ENCODE results near the gene ITPKC. TPM values are rescaled to one million over a fixed set of nuclear protein-coding genes. Genes with fewer than 3 reads are reported as not detected.

The ITPKC gene
- total and polyA plus RNA-seq, 4 donors, result 11.1 to 25.7 (median 18.9) TPM

- no peak for ATAC-seq (ENCODE audit: low FRiP score)
Observed at GRCh38 chr19:40744554-40745401, 27.9 kb downstream of the ITPKC start.

GRCh38 chr19:40745402-40745780, 28.5 kb downstream of the ITPKC start:
- WGBS, 2 donors, result 76 to 77% methylated on average over 7 of the region's 7 CpGs
- Histone ChIP-seq H3K36me3 (ENCODE audit: control insufficient read depth in 1 of 2, insufficient read depth in 2 of 2, low read length in 1 of 2) (no peaks in the 10 kb centered on the region), H3K9me3 (ENCODE audit: control insufficient read depth, low read length) (no peaks in the 10 kb centered on the region), H3K4me1 (ENCODE audit: control insufficient read depth in 1 of 2, insufficient read depth in 2 of 2, low read length in 2 of 2) (no peaks in the 10 kb centered on the region), H3K27me3 (ENCODE audit: control insufficient read depth in 1 of 2, insufficient read depth in 2 of 2, low read length in 1 of 2) (no peaks in the 10 kb centered on the region), H3K4me3 (ENCODE audit: low read length in 2 of 2) (no peak overlapping the region), H3K27ac (ENCODE audit: low read depth in 1 of 2, low read length in 2 of 2) (peak overlapping the region in 1 of 2 donors; percentile 6)
- ATAC-seq (ENCODE audit: low FRiP score) (no peak), DNase-seq (no peak)
- intact Hi-C loops (cut with DNase I), result no loop called here

More at GRCh38 chr19:40744554-40745401, 27.9 kb downstream of the ITPKC start:
- Histone ChIP-seq H3K27ac (ENCODE audit: low read depth in 1 of 2, low read length in 2 of 2) (peak overlapping the region in 1 of 2 donors; percentile 6), H3K4me3 (ENCODE audit: low read length in 2 of 2) (no peak overlapping the region), H3K4me1 (ENCODE audit: control insufficient read depth in 1 of 2, insufficient read depth in 2 of 2, low read length in 2 of 2) (no peaks in the 10 kb centered on the region), H3K27me3 (ENCODE audit: control insufficient read depth in 1 of 2, insufficient read depth in 2 of 2, low read length in 1 of 2) (no peaks in the 10 kb centered on the region), H3K9me3 (ENCODE audit: control insufficient read depth, low read length) (no peaks in the 10 kb centered on the region), H3K36me3 (ENCODE audit: control insufficient read depth in 1 of 2, insufficient read depth in 2 of 2, low read length in 1 of 2) (no peaks in the 10 kb centered on the region)
- WGBS, 2 donors, result 65 to 73% methylated on average over 17 of the region's 17 CpGs
- no peak for DNase-seq
- intact Hi-C loops (cut with DNase I), result no loop called here

GRCh38 chr19:40747536-40747935, 30.6 kb downstream of the ITPKC start:
- ATAC-seq (ENCODE audit: low FRiP score) (no peak), DNase-seq (no peak)
- intact Hi-C loops (cut with DNase I), result no loop called here
- Histone ChIP-seq H3K27me3 (ENCODE audit: control insufficient read depth in 1 of 2, insufficient read depth in 2 of 2, low read length in 1 of 2) (no peaks in the 10 kb centered on the region), H3K27ac (ENCODE audit: low read depth in 1 of 2, low read length in 2 of 2) (no peak overlapping the region), H3K9me3 (ENCODE audit: control insufficient read depth, low read length) (no peaks in the 10 kb centered on the region), H3K36me3 (ENCODE audit: control insufficient read depth in 1 of 2, insufficient read depth in 2 of 2, low read length in 1 of 2) (no peaks in the 10 kb centered on the region), H3K4me3 (ENCODE audit: low read length in 2 of 2) (no peak overlapping the region), H3K4me1 (ENCODE audit: control insufficient read depth in 1 of 2, insufficient read depth in 2 of 2, low read length in 2 of 2) (no peaks in the 10 kb centered on the region)
- 94 to 97% methylated on average over 7 of the region's 7 CpGs for WGBS, 2 donors

- Histone ChIP-seq H3K27me3 (ENCODE audit: control insufficient read depth in 1 of 2, insufficient read depth in 2 of 2, low read length in 1 of 2) (no peaks in the 10 kb centered on the region), H3K9me3 (ENCODE audit: control insufficient read depth, low read length) (no peaks in the 10 kb centered on the region), H3K4me3 (ENCODE audit: low read length in 2 of 2) (peak within 1 kb of the TSS; percentile 79 to 95), H3K4me1 (ENCODE audit: control insufficient read depth in 1 of 2, insufficient read depth in 2 of 2, low read length in 2 of 2) (no peaks in the 10 kb centered on the region), H3K36me3 (ENCODE audit: control insufficient read depth in 1 of 2, insufficient read depth in 2 of 2, low read length in 1 of 2) (no peaks in the 10 kb centered on the region), H3K27ac (ENCODE audit: low read depth in 1 of 2, low read length in 2 of 2) (peak within 1 kb of the TSS; percentile 62 to 82)
- intact Hi-C loops (cut with DNase I), result loop anchor here (2.0 to 5.0 kb wide), 5 partner anchors 27 to 59 kb away; partner anchors contain the start of genes EGLN2 (in 2 of the 2), COQ8B (in 1 of the 2), ITPKC (in 1 of the 2) and NUMBL (in 1 of the 2)
- ATAC-seq (ENCODE audit: low FRiP score) (peak; percentile 97), DNase-seq (peak; percentile 100)
- 0 to 1% methylated on average over 43 of the region's 43 CpGs for WGBS, 2 donors
Observed at GRCh38 chr19:40750058-40750873, 33.4 kb downstream of the ITPKC start, which contains the start of gene ACTMAP. Gene ACTMAP, minus strand, starts transcription at chr19:40750477. Its CDS starts 674 bp downstream, at chr19:40749803.

DNA sequence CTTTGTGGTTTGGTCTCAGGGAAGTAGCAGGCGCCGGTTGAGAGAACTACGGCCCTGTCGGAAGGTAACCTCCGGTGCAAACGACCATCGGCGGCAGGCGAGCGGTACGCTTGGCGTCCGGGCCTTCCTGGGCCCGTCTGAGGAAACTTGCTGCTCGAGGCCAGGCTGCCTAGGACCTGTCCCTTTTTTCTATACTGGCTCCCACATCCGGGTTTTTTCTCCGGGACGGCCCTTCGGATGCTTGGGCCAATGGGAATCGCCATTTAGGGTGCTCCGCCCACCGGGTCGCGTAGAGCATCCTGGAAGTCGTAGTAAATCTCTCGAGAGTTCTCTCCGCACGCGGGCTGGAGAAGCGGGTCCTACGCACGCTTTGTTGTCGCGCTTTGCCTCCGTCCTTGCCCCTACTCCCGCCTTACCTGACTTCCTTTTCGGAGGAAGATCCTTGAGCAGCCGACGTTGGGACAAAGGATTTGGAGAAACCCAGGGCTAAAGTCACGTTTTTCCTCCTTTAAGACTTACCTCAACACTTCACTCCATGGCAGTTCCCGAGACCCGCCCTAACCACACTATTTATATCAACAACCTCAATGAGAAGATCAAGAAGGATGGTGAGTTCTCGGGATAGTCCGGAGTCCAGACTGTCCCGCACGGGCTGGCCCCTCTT, 34.1 kb downstream of the ITPKC start, which contains the start of gene SNRPA:
TSS of gene SNRPA (plus strand) at position 330 of the 664 bp plus-strand sequence. CDS start at position 536, 206 bp downstream.
- H3K4me1 ChIP-seq (ENCODE audit: control insufficient read depth in 1 of 2, insufficient read depth in 2 of 2, low read length in 2 of 2), result no peaks in the 10 kb centered on the region
- DNase-seq (peak; percentile 98), ATAC-seq (ENCODE audit: low FRiP score) (peak; percentile 94)
- no peaks in the 10 kb centered on the region for H3K36me3 ChIP-seq (ENCODE audit: control insufficient read depth in 1 of 2, insufficient read depth in 2 of 2, low read length in 1 of 2)
- H3K9me3 ChIP-seq (ENCODE audit: control insufficient read depth, low read length), result no peaks in the 10 kb centered on the region
- H3K4me3 ChIP-seq (ENCODE audit: low read length in 2 of 2), result peak within 1 kb of the TSS; percentile 79 to 95
- H3K27me3 ChIP-seq (ENCODE audit: control insufficient read depth in 1 of 2, insufficient read depth in 2 of 2, low read length in 1 of 2), result no peaks in the 10 kb centered on the region
- intact Hi-C loops (cut with DNase I), result loop anchor here (1.0 to 5.0 kb wide), 6 partner anchors 26 to 60 kb away; partner anchors contain the start of genes EGLN2 (in 2 of the 2), COQ8B (in 1 of the 2), ITPKC (in 1 of the 2) and NUMBL (in 1 of the 2)
- 1% methylated on average over 46 of the region's 46 CpGs for WGBS, 2 donors
- peak within 1 kb of the TSS; percentile 62 to 82 for H3K27ac ChIP-seq (ENCODE audit: low read depth in 1 of 2, low read length in 2 of 2)

- no peak overlapping the region for H3K27ac ChIP-seq (ENCODE audit: low read depth in 1 of 2, low read length in 2 of 2)
- intact Hi-C loops (cut with DNase I), result loop anchor here in 1 of 2 donors (5.0 kb wide), 1 partner anchor 45 kb away; the partner anchor contains the start of gene EGLN2
Observed at GRCh38 chr19:40752257-40752781, 35.4 kb downstream of the ITPKC start.

GRCh38 chr19:40754611-40755247, 37.8 kb downstream of the ITPKC start:
- Histone ChIP-seq H3K27ac (ENCODE audit: low read depth in 1 of 2, low read length in 2 of 2) (no peak overlapping the region), H3K36me3 (ENCODE audit: control insufficient read depth in 1 of 2, insufficient read depth in 2 of 2, low read length in 1 of 2) (peaks cover 4 to 9% of the 10 kb centered on the region in 2 donors), H3K27me3 (ENCODE audit: control insufficient read depth in 1 of 2, insufficient read depth in 2 of 2, low read length in 1 of 2) (no peaks in the 10 kb centered on the region), H3K4me1 (ENCODE audit: control insufficient read depth in 1 of 2, insufficient read depth in 2 of 2, low read length in 2 of 2) (no peaks in the 10 kb centered on the region), H3K9me3 (ENCODE audit: control insufficient read depth, low read length) (no peaks in the 10 kb centered on the region), H3K4me3 (ENCODE audit: low read length in 2 of 2) (no peak overlapping the region)
- intact Hi-C loops (cut with DNase I), result loop anchor here in 1 of 2 donors (5.0 kb wide), 1 partner anchor 43 kb away; the partner anchor contains the start of gene EGLN2
- no peak for DNase-seq
- WGBS, 2 donors, result 75 to 78% methylated on average over 9 of the region's 9 CpGs
- ATAC-seq (ENCODE audit: low FRiP score), result no peak

More at GRCh38 chr19:40752257-40752781, 35.4 kb downstream of the ITPKC start:
- DNase-seq (no peak), ATAC-seq (ENCODE audit: low FRiP score) (no peak)
- 79 to 83% methylated on average over 12 of the region's 12 CpGs for WGBS, 2 donors
- Histone ChIP-seq H3K4me3 (ENCODE audit: low read length in 2 of 2) (no peak overlapping the region), H3K4me1 (ENCODE audit: control insufficient read depth in 1 of 2, insufficient read depth in 2 of 2, low read length in 2 of 2) (no peaks in the 10 kb centered on the region), H3K27me3 (ENCODE audit: control insufficient read depth in 1 of 2, insufficient read depth in 2 of 2, low read length in 1 of 2) (no peaks in the 10 kb centered on the region), H3K9me3 (ENCODE audit: control insufficient read depth, low read length) (no peaks in the 10 kb centered on the region), H3K36me3 (ENCODE audit: control insufficient read depth in 1 of 2, insufficient read depth in 2 of 2, low read length in 1 of 2) (peaks cover 0 to under 1% of the 10 kb centered on the region in 2 donors)

Data from aorta (tissue), 5 donors.